Stimulated activated CD4-positive, alpha-beta T cell treated with anti-CD3 and anti-CD28 coated beads, TNF-alpha, amount 100 ng/mL, for 4 hours (primary cell): ENCODE data around the gene DNAJC25.
"Not testable (repeated sequence)": the region's sequence is repeated elsewhere in the genome, so short reads cannot be mapped to it uniquely, and the experiment has no call there.

Experiments
- DNase-seq, 3 experiments: peaks; one replicate each; pipeline ENCODE4 v3.0.0-alpha.2; 2020; ENCODE audit warnings: low read depth in 3 of 3

The DNAJC25 gene

GRCh38 chr9:111663301-111663823 lies 32.2 kb downstream of the DNAJC25 start:
- no peak for DNase-seq

GRCh38 chr9:111668026-111668573 lies 37.0 kb downstream of the DNAJC25 start:
- DNase-seq = no peak

- DNase-seq = not testable (repeated sequence)
Observed at GRCh38 chr9:111668601-111669000, 37.5 kb downstream of the DNAJC25 start.

GRCh38 chr9:111674319-111674718 lies 43.2 kb downstream of the DNAJC25 start:
- no peak for DNase-seq

GRCh38 chr9:111676116-111676515 lies 45.0 kb downstream of the DNAJC25 start:
- no peak for DNase-seq

GRCh38 chr9:111678293-111678692 lies 47.2 kb downstream of the DNAJC25 start:
- DNase-seq = no peak

GRCh38 chr9:111679199-111679598 lies 48.1 kb downstream of the DNAJC25 start:
- no peak for DNase-seq

- no peak for DNase-seq
Observed at GRCh38 chr9:111683392-111683791, 52.3 kb downstream of the DNAJC25 start.

- no peak for DNase-seq
Observed at GRCh38 chr9:111691672-111692329, 60.7 kb downstream of the DNAJC25 start.

GRCh38 chr9:111696796-111697195 lies 65.7 kb downstream of the DNAJC25 start:
- no peak for DNase-seq

- no peak for DNase-seq
Observed at GRCh38 chr9:111700776-111701175, 69.6 kb downstream of the DNAJC25 start.
